OCI-LY1 (cell line): Measurements from ENCODE around the gene CASP3.

Experiments used
- H2AFZ ChIP-seq: fragments of 200-600 bp; sonication (generic), shearing (Covaris generic); 2 replicates; pipeline ENCODE4 v1.6.0; 2014; ENCODE audit warnings: antibody characterized with exemption, mild to moderate bottlenecking, low read length
- H3F3A ChIP-seq: fragments of 200-600 bp; sonication (generic), shearing (Covaris generic); 2 replicates; pipeline ENCODE4 v1.6.0; 2014; ENCODE audit warnings: mild to moderate bottlenecking, antibody characterized with exemption, low read length, moderate library complexity; ENCODE audit not compliant: insufficient read depth
- H3K27ac ChIP-seq: fragments of 200-600 bp; sonication (generic); 2 replicates; pipeline ENCODE4 v1.5.1; 2014; ENCODE audit warnings: low read length, mixed run types, mild to moderate bottlenecking, low read depth; ENCODE audit not compliant: poor library complexity, severe bottlenecking
- H3K27me3 ChIP-seq: fragments of 200-600 bp; sonication (generic); 2 replicates; pipeline ENCODE4 v1.6.0; 2014; ENCODE audit warnings: antibody characterized with exemption, mild to moderate bottlenecking, low read length, moderate library complexity; ENCODE audit not compliant: insufficient read depth
- H3K36me3 ChIP-seq: fragments of 200-600 bp; sonication (generic); 2 replicates; pipeline ENCODE4 v1.6.1; 2014; ENCODE audit warnings: mild to moderate bottlenecking, antibody characterized with exemption, low read length, moderate library complexity, mixed read lengths; ENCODE audit not compliant: insufficient read depth
- H3K4me1 ChIP-seq: fragments of 200-600 bp; sonication (generic); 2 replicates; pipeline ENCODE4 v1.5.1; 2014; ENCODE audit warnings: mild to moderate bottlenecking, low read length, moderate library complexity; ENCODE audit not compliant: insufficient read depth, severe bottlenecking
- H3K4me2 ChIP-seq: fragments of 200-600 bp; sonication (generic), shearing (Covaris generic); 2 replicates; pipeline ENCODE4 v1.6.1; 2014; ENCODE audit warnings: low read length
- H3K4me3 ChIP-seq: fragments of 200-600 bp; sonication (generic); 2 replicates; pipeline ENCODE4 v1.5.1; 2014; ENCODE audit warnings: low read length, low read depth, mild to moderate bottlenecking, mixed read lengths; ENCODE audit not compliant: poor library complexity, severe bottlenecking
- H3K79me2 ChIP-seq: fragments of 200-600 bp; shearing (Covaris generic); 2 replicates; pipeline ENCODE4 v1.6.1; 2016; ENCODE audit warnings: mixed run types, low read length, mixed read lengths; ENCODE audit not compliant: insufficient read depth
- H3K9ac ChIP-seq: fragments of 200-600 bp; sonication (generic), shearing (Covaris generic); 2 replicates; pipeline ENCODE4 v1.6.1; 2014; ENCODE audit warnings: mild to moderate bottlenecking, low read length, mixed read lengths
- H3K9me2 ChIP-seq: fragments of 200-600 bp; sonication (generic), shearing (Covaris generic); 2 replicates; pipeline ENCODE4 v1.6.1; 2014; ENCODE audit warnings: low read depth, mild to moderate bottlenecking, low read length, mixed read lengths
- H3K9me3 ChIP-seq: fragments of 200-600 bp; shearing (Covaris generic); 2 replicates; pipeline ENCODE4 v1.6.1; 2014; ENCODE audit warnings: low read length, mixed read lengths
- H4K20me1 ChIP-seq: fragments of 200-600 bp; sonication (generic), shearing (Covaris generic); 2 replicates; pipeline ENCODE4 v1.6.0; 2016; ENCODE audit warnings: mild to moderate bottlenecking, low read length; ENCODE audit not compliant: insufficient read depth
- EZH2 ChIP-seq: fragments of 200-600 bp; sonication (generic), shearing (Covaris generic); IDR thresholded peaks from 2 replicates; pipeline ENCODE4 v1.8.0; 2017; ENCODE audit warnings: borderline replicate concordance, mixed run types, mild to moderate bottlenecking, antibody characterized with exemption, low read length, moderate library complexity, mixed read lengths
- TF ChIP-seq, protein P1 (sequence below): fragments of 200-600 bp; sonication (generic), shearing (Covaris generic); IDR thresholded peaks from 2 replicates; pipeline ENCODE4 v1.5.1; 2017; ENCODE audit warnings: mild to moderate bottlenecking, antibody characterized with exemption, low read length, moderate library complexity, mixed read lengths

CASP3 gene

GRCh38 chr4:184681916-184682315 is 32.7 kb upstream of the CASP3 start:
- Histone ChIP-seq H3K9ac (no peak overlapping the region), H3K36me3 (no peaks in the 10 kb centered on the region; the same call in 1 of the 2 replicates), H3F3A (no peaks in the 10 kb centered on the region), H3K27ac (no peak overlapping the region), H3K4me2 (no peak overlapping the region), H2AFZ (no peak overlapping the region), H4K20me1 (no peaks in the 10 kb centered on the region), H3K4me1 (no peaks in the 10 kb centered on the region), H3K27me3 (no peaks in the 10 kb centered on the region), H3K4me3 (no peak overlapping the region), H3K9me2 (no peaks in the 10 kb centered on the region), H3K9me3 (no peaks in the 10 kb centered on the region), H3K79me2 (no peaks in the 10 kb centered on the region)
- TF ChIP-seq, protein P1, sequence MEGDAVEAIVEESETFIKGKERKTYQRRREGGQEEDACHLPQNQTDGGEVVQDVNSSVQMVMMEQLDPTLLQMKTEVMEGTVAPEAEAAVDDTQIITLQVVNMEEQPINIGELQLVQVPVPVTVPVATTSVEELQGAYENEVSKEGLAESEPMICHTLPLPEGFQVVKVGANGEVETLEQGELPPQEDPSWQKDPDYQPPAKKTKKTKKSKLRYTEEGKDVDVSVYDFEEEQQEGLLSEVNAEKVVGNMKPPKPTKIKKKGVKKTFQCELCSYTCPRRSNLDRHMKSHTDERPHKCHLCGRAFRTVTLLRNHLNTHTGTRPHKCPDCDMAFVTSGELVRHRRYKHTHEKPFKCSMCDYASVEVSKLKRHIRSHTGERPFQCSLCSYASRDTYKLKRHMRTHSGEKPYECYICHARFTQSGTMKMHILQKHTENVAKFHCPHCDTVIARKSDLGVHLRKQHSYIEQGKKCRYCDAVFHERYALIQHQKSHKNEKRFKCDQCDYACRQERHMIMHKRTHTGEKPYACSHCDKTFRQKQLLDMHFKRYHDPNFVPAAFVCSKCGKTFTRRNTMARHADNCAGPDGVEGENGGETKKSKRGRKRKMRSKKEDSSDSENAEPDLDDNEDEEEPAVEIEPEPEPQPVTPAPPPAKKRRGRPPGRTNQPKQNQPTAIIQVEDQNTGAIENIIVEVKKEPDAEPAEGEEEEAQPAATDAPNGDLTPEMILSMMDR: no peak
- no peak for TF ChIP-seq EZH2

DNA sequence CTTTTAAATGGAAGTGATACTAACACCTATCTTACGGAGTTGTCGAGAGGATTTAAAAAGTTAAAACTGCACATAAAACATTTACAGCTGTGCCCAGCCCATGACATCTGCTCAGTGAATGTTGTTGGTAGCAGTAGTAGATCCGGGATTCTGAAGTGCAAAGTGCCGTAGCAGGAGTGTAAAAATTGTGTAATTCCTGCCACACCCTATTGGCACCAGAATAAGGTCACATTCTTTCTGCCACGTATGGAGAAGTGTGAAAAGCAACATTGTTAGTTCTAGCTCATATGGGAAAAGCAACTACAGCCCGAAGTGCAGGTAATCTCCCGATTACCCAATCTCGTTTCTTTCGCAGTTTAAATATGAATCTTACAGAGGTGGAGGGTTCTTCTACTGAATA is 31.5 kb upstream of the CASP3 start:
- Histone ChIP-seq H4K20me1 (no peaks in the 10 kb centered on the region), H3K4me1 (no peaks in the 10 kb centered on the region), H3K9ac (no peak overlapping the region), H2AFZ (no peak overlapping the region), H3K4me3 (no peak overlapping the region), H3K79me2 (no peaks in the 10 kb centered on the region), H3K36me3 (no peaks in the 10 kb centered on the region; the same call in 1 of the 2 replicates), H3K9me2 (no peaks in the 10 kb centered on the region), H3F3A (no peaks in the 10 kb centered on the region), H3K9me3 (no peaks in the 10 kb centered on the region), H3K27ac (no peak overlapping the region), H3K27me3 (no peaks in the 10 kb centered on the region), H3K4me2 (no peak overlapping the region)
- TF ChIP-seq EZH2: no peak
- TF ChIP-seq, protein P1: no peak

DNA sequence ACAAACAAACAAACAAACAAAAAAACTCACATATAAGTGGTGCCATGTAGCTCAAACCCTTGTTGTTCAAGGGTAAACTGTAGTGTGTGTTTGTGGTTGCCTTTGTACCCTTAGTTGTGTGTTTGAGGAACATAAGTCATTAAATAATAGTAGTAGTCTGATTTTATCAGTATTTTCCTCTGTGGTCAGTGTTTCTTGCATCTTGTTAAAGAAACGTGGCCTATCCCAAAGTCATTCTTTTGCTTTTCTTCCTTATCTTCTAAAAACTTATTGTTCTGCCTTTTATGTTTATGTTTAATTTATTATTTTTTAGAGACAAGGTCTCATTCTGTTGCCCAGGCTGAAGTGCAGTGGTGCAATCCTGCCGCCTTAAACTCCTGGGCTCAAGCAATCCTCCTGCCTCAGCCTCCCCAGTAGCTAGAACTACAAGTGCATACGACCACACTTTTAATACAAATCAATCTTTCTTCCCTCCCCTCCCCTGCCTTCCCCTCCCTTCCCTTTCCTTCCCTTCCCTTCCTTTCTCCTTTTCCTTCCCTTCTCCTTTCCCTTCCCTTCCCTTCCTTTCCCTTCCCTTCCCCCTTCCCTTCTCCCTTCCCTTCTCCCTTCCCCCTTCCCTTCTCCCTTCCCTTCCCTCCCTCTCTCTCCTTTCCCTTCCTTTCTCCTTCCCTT is 26.7 kb upstream of the CASP3 start:
- H3K4me3 ChIP-seq: no peak overlapping the region
- H3K4me1 ChIP-seq: no peaks in the 10 kb centered on the region
- H4K20me1 ChIP-seq: no peaks in the 10 kb centered on the region
- H3K79me2 ChIP-seq: no peaks in the 10 kb centered on the region
- no peaks in the 10 kb centered on the region for H3K9me3 ChIP-seq
- H3F3A ChIP-seq: no peaks in the 10 kb centered on the region
- no peaks in the 10 kb centered on the region for H3K9me2 ChIP-seq
- no peak overlapping the region for H3K4me2 ChIP-seq
- TF ChIP-seq EZH2: no peak
- TF ChIP-seq, protein P1: no peak
- peaks cover 22% of the 10 kb centered on the region for H3K36me3 ChIP-seq
- H3K27ac ChIP-seq: no peak overlapping the region
- H2AFZ ChIP-seq: no peak overlapping the region
- H3K27me3 ChIP-seq: no peaks in the 10 kb centered on the region
- no peak overlapping the region for H3K9ac ChIP-seq
